Measurements from ENCODE around the gene IQCM. TPM values are rescaled to one million over a fixed set of nuclear protein-coding genes. Genes with fewer than 3 reads are reported as not detected.

IQCM gene
- total and polyA plus RNA-seq, 11 donors: not detected

DNA sequence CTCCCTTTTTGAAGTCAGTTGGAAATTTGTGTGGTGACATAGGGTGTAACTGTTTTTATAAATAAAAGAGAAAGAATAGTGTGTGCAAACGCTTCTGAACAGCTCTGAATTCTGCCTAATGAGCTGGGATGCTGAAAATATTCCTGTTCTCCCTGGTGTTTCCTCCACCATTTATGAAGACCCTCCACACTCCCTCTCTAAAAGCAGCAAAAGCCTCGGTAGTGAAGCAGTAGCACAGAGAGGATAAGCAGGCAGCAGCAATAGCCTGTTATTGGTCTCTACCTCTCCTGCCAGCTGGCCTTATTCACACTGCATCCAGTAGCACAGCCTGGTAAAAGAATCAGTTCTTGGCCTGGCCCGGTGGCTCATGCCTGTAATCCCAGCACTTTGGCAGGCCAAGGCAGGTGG is 406.1 kb downstream of the IQCM start:
- WGBS, 4 donors: 41 to 49% (median 46%) methylated on average over 3 of the region's 3 CpGs
- H3K36me3 ChIP-seq: no peaks in the 10 kb centered on the region

GRCh38 chr4:149409146-149409545 is 406.5 kb downstream of the IQCM start:
- no peaks in the 10 kb centered on the region for H3K36me3 ChIP-seq
- ATAC-seq (peak; percentile 96 to 98 (median 98)), DNase-seq (peak; percentile 66 to 80 (median 69))
- 21 to 38% (median 32%) methylated on average over 4 of the region's 4 CpGs for WGBS, 4 donors
- intact Hi-C loops (cut with DNase I): no loop called here
- H3K27me3 ChIP-seq: no peaks in the 10 kb centered on the region
- H3K27ac ChIP-seq: peak overlapping the region; percentile 29 to 91 (median 77)
- peaks cover 0 to 19% (median 2%) of the 10 kb centered on the region in 12 donors for H3K4me1 ChIP-seq
- no peak for TF ChIP-seq POLR2A (IDR thresholded peaks at IDR 0.05)
- no peak for TF ChIP-seq CTCF (IDR thresholded peaks at IDR 0.05)
- no peaks in the 10 kb centered on the region for H3K9me3 ChIP-seq
- no peak overlapping the region for H3K4me3 ChIP-seq

More for the DNA sequence above, 406.1 kb downstream of the IQCM start:
- H3K27ac ChIP-seq: peak overlapping the region; percentile 29 to 91 (median 77)
- peak in 4 of 5 donors; percentile 23 to 50 (median 33) for DNase-seq
- intact Hi-C loops (cut with DNase I): no loop called here
- H3K9me3 ChIP-seq: no peaks in the 10 kb centered on the region
- H3K4me1 ChIP-seq: peaks cover 0 to 19% (median 2%) of the 10 kb centered on the region in 12 donors
- H3K27me3 ChIP-seq: no peaks in the 10 kb centered on the region
- no peak overlapping the region for H3K4me3 ChIP-seq
- TF ChIP-seq CTCF (IDR thresholded peaks at IDR 0.05) (no peak), POLR2A (IDR thresholded peaks at IDR 0.05) (no peak)
- peak; percentile 82 to 90 (median 84) for ATAC-seq

- ATAC-seq: no peak
- no peak overlapping the region for H3K27ac ChIP-seq
- no peaks in the 10 kb centered on the region for H3K27me3 ChIP-seq
- TF ChIP-seq CTCF (IDR thresholded peaks at IDR 0.05): no peak
- no peak for TF ChIP-seq POLR2A (IDR thresholded peaks at IDR 0.05)
- no peaks in the 10 kb centered on the region for H3K36me3 ChIP-seq
- peaks cover 0 to 7% (median 0%) of the 10 kb centered on the region in 12 donors for H3K4me1 ChIP-seq
- WGBS, 4 donors: 62 to 74% (median 69%) methylated on average over 3 of the region's 3 CpGs
- H3K9me3 ChIP-seq: no peaks in the 10 kb centered on the region
- DNase-seq: no peak
- intact Hi-C loops (cut with DNase I): no loop called here
- H3K4me3 ChIP-seq: no peak overlapping the region
Measured at GRCh38 chr4:149404143-149404542, 411.5 kb downstream of the IQCM start.

- WGBS, 4 donors: 58 to 69% (median 64%) methylated on average over 2 of the region's 2 CpGs
- DNase-seq: no peak
- no peaks in the 10 kb centered on the region for H3K36me3 ChIP-seq
Measured at GRCh38 chr4:149403081-149403480, 412.6 kb downstream of the IQCM start.

More at GRCh38 chr4:149403081-149403480, 412.6 kb downstream of the IQCM start:
- Histone ChIP-seq H3K27me3 (no peaks in the 10 kb centered on the region), H3K4me3 (no peak overlapping the region), H3K4me1 (peaks cover 0 to 3% (median 0%) of the 10 kb centered on the region in 12 donors), H3K9me3 (no peaks in the 10 kb centered on the region), H3K27ac (no peak overlapping the region)
- ATAC-seq: no peak
- intact Hi-C loops (cut with DNase I): no loop called here
- TF ChIP-seq CTCF (IDR thresholded peaks at IDR 0.05): no peak
- TF ChIP-seq POLR2A (IDR thresholded peaks at IDR 0.05): no peak

Data from heart left ventricle (tissue), 16 donors.